H1 (cell line): Measurements from ENCODE around the gene SDC4. TPM values are rescaled to one million over a fixed set of nuclear protein-coding genes. Genes with fewer than 3 reads are reported as not detected.

ENCODE experiments used
- CTCF ChIA-PET: fragments of 300-600 bp; sonication (Branson Sonifier 250); formaldehyde crosslinking; loops from one replicate; lab custom pipeline; 2021; ENCODE audit not compliant: partially characterized antibody; lab: Charles Lee
- POLR2A ChIA-PET: fragments of 300-600 bp; sonication (Branson Sonifier 250); formaldehyde crosslinking; loops from one replicate; lab custom pipeline; 2021; ENCODE audit warnings: inconsistent platforms; ENCODE audit not compliant: partially characterized antibody; lab: Charles Lee
- DNase-seq, 2 experiments: peaks; one replicate each; pipeline versions ENCODE4 v3.0.0 to v3.0.0-alpha.2; 2010 to 2022; ENCODE audit warnings: low spot score in 2 of 2, low read depth in 1 of 2, mixed read lengths in 1 of 2
- FAIRE-seq: peaks from 2 replicates; lab custom pipeline; 2011; peaks lifted over from hg19 to GRCh38; lab: Jason Lieb, UNC
- H2AFZ ChIP-seq: 2 replicates; pipeline ENCODE4 v1.8.1; 2012; ENCODE audit warnings: low read length, inconsistent platforms
- H2AK5ac ChIP-seq: 2 replicates; pipeline ENCODE4 v1.6.1; 2013; ENCODE audit warnings: low read depth, low read length
- H2BK120ac ChIP-seq: replicated peaks from 2 replicates; pipeline ENCODE3; 2013; ENCODE audit warnings: low read depth, low read length, inconsistent platforms
- H2BK12ac ChIP-seq: 2 replicates; pipeline ENCODE4 v1.6.1; 2013; ENCODE audit warnings: low read depth, low read length
- H2BK15ac ChIP-seq: 2 replicates; pipeline ENCODE4 v1.6.1; 2013; ENCODE audit warnings: low read length
- H2BK20ac ChIP-seq: 2 replicates; pipeline ENCODE4 v1.6.1; 2013; ENCODE audit warnings: low read length
- H2BK5ac ChIP-seq: 2 replicates; pipeline ENCODE4 v1.6.1; 2013; ENCODE audit warnings: low read depth, low read length
- H3K14ac ChIP-seq: 2 replicates; pipeline ENCODE4 v1.6.1; 2013; ENCODE audit warnings: inconsistent platforms; ENCODE audit not compliant: insufficient read length
- H3K18ac ChIP-seq: 2 replicates; pipeline ENCODE4 v1.6.1; 2013; ENCODE audit warnings: low read length; ENCODE audit errors: extremely low read depth
- H3K23ac ChIP-seq: 2 replicates; pipeline ENCODE4 v1.6.1; 2013; ENCODE audit warnings: inconsistent platforms; ENCODE audit not compliant: insufficient read length
- H3K23me2 ChIP-seq: 2 replicates; pipeline ENCODE4 v1.6.1; 2013; ENCODE audit warnings: low read depth, low read length
- H3K27ac ChIP-seq: 2 replicates; pipeline ENCODE4 v1.6.1; 2011; ENCODE audit warnings: low read depth, low read length, inconsistent platforms
- H3K27me3 ChIP-seq, 4 experiments: replicated peaks in 1 of 4; 1 replicate in 1 of 4; 2 replicates in 3 of 4; pipeline versions ENCODE4 v1.6.1 to v1.8.1; 2011 to 2013; ENCODE audit warnings: low read length in 3 of 4, mild to moderate bottlenecking in 3 of 4, inconsistent platforms in 2 of 4, mixed read lengths in 2 of 4, moderate library complexity in 1 of 4; ENCODE audit not compliant: control insufficient read depth in 3 of 4, insufficient read depth in 3 of 4; ENCODE audit errors: extremely low read depth in 1 of 4
- H3K36me3 ChIP-seq, 4 experiments: 2 replicates each; pipeline versions ENCODE4 v1.6.1 to v1.8.1; 2011 to 2013; ENCODE audit warnings: mild to moderate bottlenecking in 4 of 4, low read length in 3 of 4, moderate library complexity in 2 of 4, control low read depth in 1 of 4, inconsistent platforms in 1 of 4; ENCODE audit not compliant: insufficient read depth in 4 of 4, control insufficient read depth in 2 of 4
- H3K4ac ChIP-seq: replicated peaks from 2 replicates; pipeline ENCODE3; 2013; ENCODE audit warnings: low read length, low read depth, mixed read lengths, inconsistent platforms; ENCODE audit not compliant: insufficient read length
- H3K4me1 ChIP-seq, 4 experiments: replicated peaks in 1 of 4; 1 replicate in 1 of 4; 2 replicates in 3 of 4; pipeline versions ENCODE4 v1.6.1 to v1.8.1; 2011 to 2013; ENCODE audit warnings: low read length in 3 of 4, inconsistent platforms in 2 of 4, mixed read lengths in 1 of 4; ENCODE audit not compliant: insufficient read depth in 4 of 4, control insufficient read depth in 3 of 4
- H3K4me2 ChIP-seq, 2 experiments: 2 replicates each; pipeline versions ENCODE4 v1.6.1 to v1.8.1; 2011 to 2013; ENCODE audit warnings: low read depth in 2 of 2, low read length in 2 of 2, control low read depth in 1 of 2, inconsistent platforms in 1 of 2, mild to moderate bottlenecking in 1 of 2; ENCODE audit not compliant: insufficient read depth in 1 of 2
- H3K4me3 ChIP-seq, 4 experiments: fragments of 200-600, 300-600 bp in 1 of 4; sonication (generic), shearing (Covaris generic), sonication (Bioruptor Twin) in 1 of 4; 2 replicates each; pipeline versions ENCODE4 v1.5.1 to v1.8.1; 2011 to 2016; ENCODE audit warnings: low read length in 4 of 4, low read depth in 3 of 4, control low read depth in 2 of 4, inconsistent platforms in 2 of 4, mild to moderate bottlenecking in 2 of 4, mixed read lengths in 1 of 4, moderate library complexity in 1 of 4; ENCODE audit not compliant: insufficient read depth in 2 of 4; ENCODE audit errors: extremely low read depth in 1 of 4
- H3K56ac ChIP-seq: replicated peaks from 2 replicates; pipeline ENCODE3; 2013; ENCODE audit warnings: low read depth, mild to moderate bottlenecking, mixed read lengths, low read length, inconsistent platforms; ENCODE audit not compliant: insufficient read length
- H3K79me1 ChIP-seq: 2 replicates; pipeline ENCODE4 v1.6.1; 2013; ENCODE audit warnings: low read depth, low read length, control low read depth
- H3K79me2 ChIP-seq, 2 experiments: 2 replicates each; pipeline versions ENCODE4 v1.6.1 to v1.8.1; 2012 to 2013; ENCODE audit warnings: low read length in 2 of 2, mild to moderate bottlenecking in 2 of 2, inconsistent platforms in 1 of 2; ENCODE audit not compliant: insufficient read depth in 2 of 2, control insufficient read depth in 1 of 2
- H3K9ac ChIP-seq, 4 experiments: replicated peaks in 1 of 4; 1 replicate in 1 of 4; 2 replicates in 3 of 4; pipeline versions ENCODE4 v1.6.1 to v1.8.1; 2011 to 2013; ENCODE audit warnings: low read depth in 3 of 4, low read length in 3 of 4, control low read depth in 2 of 4, mild to moderate bottlenecking in 2 of 4, moderate library complexity in 2 of 4, inconsistent platforms in 1 of 4; ENCODE audit errors: extremely low read depth in 1 of 4
- H3K9me3 ChIP-seq, 2 experiments: 2 replicates each; pipeline versions ENCODE4 v1.6.1 to v1.8.1; 2012 to 2013; ENCODE audit warnings: mild to moderate bottlenecking in 2 of 2, moderate library complexity in 2 of 2, control low read depth in 1 of 2, inconsistent platforms in 1 of 2, low read depth in 1 of 2, low read length in 1 of 2, mixed read lengths in 1 of 2; ENCODE audit not compliant: insufficient read depth in 2 of 2
- H4K20me1 ChIP-seq, 2 experiments: replicated peaks in 1 of 2; 2 replicates each; pipeline versions ENCODE3 to v1.8.1; 2011 to 2013; ENCODE audit warnings: inconsistent platforms in 2 of 2, low read length in 2 of 2, mild to moderate bottlenecking in 1 of 2; ENCODE audit not compliant: insufficient read depth in 2 of 2, control insufficient read depth in 1 of 2
- H4K5ac ChIP-seq: 2 replicates; pipeline ENCODE4 v1.6.1; 2013; ENCODE audit warnings: low read length, low read depth, mixed read lengths, inconsistent platforms; ENCODE audit not compliant: insufficient read length
- H4K8ac ChIP-seq: 2 replicates; pipeline ENCODE4 v1.8.0; 2013; ENCODE audit warnings: mild to moderate bottlenecking, moderate library complexity, low read length, inconsistent platforms; ENCODE audit not compliant: insufficient read depth; ENCODE audit errors: extremely low read depth
- H4K91ac ChIP-seq: replicated peaks from 2 replicates; pipeline ENCODE3; 2013; ENCODE audit warnings: low read length, mixed read lengths, inconsistent platforms; ENCODE audit not compliant: insufficient read length
- JUND ChIP-seq: IDR thresholded peaks from 2 replicates; pipeline ENCODE4 v1.6.1; 2011; ENCODE audit warnings: mild to moderate bottlenecking, improper control_type of control experiment, low read length
- POLR2A ChIP-seq, 2 experiments: IDR thresholded peaks; 1 replicate in 1 of 2; 2 replicates in 1 of 2; pipeline ENCODE4 v1.6.1; 2011; ENCODE audit warnings: low read depth in 2 of 2, low read length in 2 of 2, mild to moderate bottlenecking in 2 of 2; ENCODE audit errors: control extremely low read depth in 1 of 2
- SP2 ChIP-seq: IDR thresholded peaks from 2 replicates; pipeline ENCODE4 v1.6.1; 2012; ENCODE audit warnings: mild to moderate bottlenecking, low read length, inconsistent platforms
- WGBS, 2 experiments: shearing (Covaris generic) in 1 of 2; methylation state at CpG; one replicate each; pipeline versions ENCODE4 v1.1.6 to v1.1.7; 2013 to 2015; ENCODE audit warnings: low lambda C conversion rate in 2 of 2, mixed read lengths in 2 of 2, inconsistent platforms in 1 of 2, low coverage in 1 of 2, missing lambda C conversion rate in 1 of 2; ENCODE audit not compliant: insufficient replicate concordance in 2 of 2, insufficient coverage in 1 of 2, insufficient read length in 1 of 2; ENCODE audit errors: extremely low coverage in 1 of 2, missing lambda C conversion rate in 1 of 2; 5-methylcytosine and 5-hydroxymethylcytosine counted together
- polyA plus RNA-seq, 7 experiments: library from polyadenylated mRNA; depleted of rRNA in 3 of 7; stranded (reverse) in 5 of 7; unstranded in 2 of 7; fragments of >200 nt in 5 of 7; fragments of 200-250 nt in 2 of 7; gene quantifications; 1 replicate in 5 of 7; 2 replicates in 1 of 7; 4 replicates in 1 of 7; pipeline versions ENCODE4 v1.2.1 to v1.2.3, GENCODE V29; 2011 to 2013; ENCODE audit warnings: missing spikeins in 2 of 7, mixed read lengths in 2 of 7
- total RNA-seq: library from RNA; stranded (reverse); fragmentation: NEBNext Ultra II Directional; extraction: Animal tissue kit (Norgen Biotek cat#: 25700); gene quantifications from 2 replicates; pipeline ENCODE4 v1.2.1, GENCODE V29; 2021

Gene SDC4
- total and polyA plus RNA-seq, 2 of the 8 experiments (the other 6 are each of a cell fraction or from before 2014, with no cell fraction given): 34.6 to 60.2 TPM

DNA sequence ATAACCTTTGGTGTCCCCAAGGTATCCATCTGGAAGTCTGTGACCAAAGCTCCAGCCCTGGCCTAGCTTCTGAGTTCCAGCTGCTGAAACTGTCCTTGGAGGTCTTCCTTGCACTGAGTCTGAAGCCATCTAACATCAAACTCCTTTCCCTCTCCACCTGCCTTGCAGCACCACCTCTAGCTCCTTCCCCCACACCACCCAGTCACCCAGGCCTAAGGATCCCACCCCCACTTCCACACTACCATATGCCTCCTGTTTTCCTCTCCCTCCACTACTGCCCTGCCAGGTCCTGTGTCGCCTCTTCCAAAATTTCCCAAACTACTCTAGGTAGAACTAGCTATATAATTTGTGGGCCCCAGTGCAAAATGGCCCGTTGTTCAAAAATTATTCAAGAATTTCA is 29.3 kb downstream of the SDC4 start:
- Histone ChIP-seq H3K4me1 (no peaks in the 10 kb centered on the region), H3K27ac (no peak overlapping the region), H3K4me3 (no peak overlapping the region), H2BK5ac (no peak overlapping the region), H3K79me2 (no peaks in the 10 kb centered on the region), H2AK5ac (no peak overlapping the region), H3K14ac (no peak overlapping the region), H3K4me2 (no peak overlapping the region), H4K91ac (peak overlapping the region; percentile 84), H2AFZ (no peak overlapping the region), H3K18ac (no peak overlapping the region), H2BK20ac (0 out of 2 replicates have a peak overlapping the region, but pooled peaks have one; percentile 72), H2BK12ac (no peak overlapping the region), H2BK15ac (no peak overlapping the region; the same call in 1 of the 2 replicates), H3K23me2 (no peaks in the 10 kb centered on the region), H3K23ac (no peak overlapping the region), H3K9ac (no peak overlapping the region), H3K4ac (no peak overlapping the region), H3K9me3 (no peaks in the 10 kb centered on the region), H3K27me3 (no peaks in the 10 kb centered on the region), H4K5ac (no peak overlapping the region), H4K20me1 (no peaks in the 10 kb centered on the region), H4K8ac (no peak overlapping the region), H3K36me3 (no peaks in the 10 kb centered on the region), H2BK120ac (no peak overlapping the region), H3K56ac (no peak overlapping the region), H3K79me1 (no peaks in the 10 kb centered on the region)
- FAIRE-seq (no peak), DNase-seq (no peak)
- ChIA-PET POLR2A (interaction anchor here (1.0 to 1.9 kb wide), 5 partner anchors 15 to 118 kb away, joined by 3 to 9 read pairs (median 3); partner anchors contain the start of gene SDC4), CTCF (interaction anchor here (0.5 to 13.3 kb wide), 45 partner anchors 9 to 746 kb away, joined by 3 to 156 read pairs (median 6); partner anchors contain the start of genes MATN4, SDC4, SYS1 and TP53TG5)
- WGBS, 2 experiments: 100% methylated on average over 2 of the region's 2 CpGs; no CpG with 5 or more reads in 1 of the 2 experiments
- TF ChIP-seq POLR2A (IDR thresholded peaks at IDR 0.05; ENCODE audit: control extremely low read depth in 1 of 2, low read depth in 2 of 2, low read length in 2 of 2) (no peak), SP2 (no peak), JUND (no peak)
